HG02759 (cell line): Measurements from ENCODE around the gene RPP38.
A peak's percentile ranks its signal among the peaks of the same experiment; 100 is the strongest.

ENCODE experiments used
- ATAC-seq: cut with Tn5 transposase; IDR thresholded peaks from one replicate; pipeline ENCODE4 v1.9.1; 2021; ENCODE audit warnings: mild to moderate bottlenecking, moderate library complexity; ENCODE audit not compliant: unreplicated experiment

The RPP38 gene, protein sequence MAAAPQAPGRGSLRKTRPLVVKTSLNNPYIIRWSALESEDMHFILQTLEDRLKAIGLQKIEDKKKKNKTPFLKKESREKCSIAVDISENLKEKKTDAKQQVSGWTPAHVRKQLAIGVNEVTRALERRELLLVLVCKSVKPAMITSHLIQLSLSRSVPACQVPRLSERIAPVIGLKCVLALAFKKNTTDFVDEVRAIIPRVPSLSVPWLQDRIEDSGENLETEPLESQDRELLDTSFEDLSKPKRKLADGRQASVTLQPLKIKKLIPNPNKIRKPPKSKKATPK

DNA sequence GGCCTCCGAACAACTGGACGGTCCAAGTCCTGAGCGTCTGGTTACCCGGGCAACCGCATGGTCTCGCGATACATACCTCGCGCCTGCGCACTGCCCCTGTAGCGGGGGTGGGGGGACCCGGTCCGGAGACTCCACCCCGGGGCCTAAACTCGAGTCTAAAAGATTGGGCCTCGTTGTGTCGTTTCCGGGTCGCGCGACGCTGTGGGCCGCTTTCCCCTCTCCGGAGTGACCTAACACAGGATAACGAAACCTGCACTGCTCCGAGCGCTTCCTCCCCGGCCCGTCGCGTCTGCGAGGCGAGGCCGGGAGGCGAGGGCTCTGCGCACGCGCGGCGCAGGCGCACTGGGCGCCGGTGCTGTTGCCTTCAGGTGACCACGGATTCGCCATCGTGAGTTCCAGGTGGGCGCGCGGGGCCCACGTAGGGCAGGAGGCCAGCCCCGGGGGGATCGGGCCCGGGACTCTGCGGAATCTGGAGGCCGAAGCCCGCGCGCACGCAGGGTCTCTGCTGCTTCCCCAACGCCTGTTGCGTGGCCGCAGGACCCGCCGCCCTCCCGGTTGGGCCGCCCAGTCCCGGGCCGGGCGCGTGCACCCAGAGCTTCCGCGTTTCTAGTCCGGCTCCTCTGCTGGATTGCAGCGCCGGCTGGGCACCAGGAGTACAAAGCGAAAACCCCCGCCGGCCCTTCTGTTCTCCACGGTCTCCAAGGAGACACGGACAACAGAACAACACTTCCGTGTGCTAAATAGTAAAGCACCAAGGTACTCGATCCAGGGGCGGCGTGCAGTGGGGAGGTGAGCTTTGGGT, at the start of gene RPP38:
Gene RPP38, plus strand, starts transcription at position 345 of the 802 bp plus-strand sequence. CDS start 5,960 bp downstream, outside the sequence.
- ATAC-seq, result peak; percentile 87

DNA sequence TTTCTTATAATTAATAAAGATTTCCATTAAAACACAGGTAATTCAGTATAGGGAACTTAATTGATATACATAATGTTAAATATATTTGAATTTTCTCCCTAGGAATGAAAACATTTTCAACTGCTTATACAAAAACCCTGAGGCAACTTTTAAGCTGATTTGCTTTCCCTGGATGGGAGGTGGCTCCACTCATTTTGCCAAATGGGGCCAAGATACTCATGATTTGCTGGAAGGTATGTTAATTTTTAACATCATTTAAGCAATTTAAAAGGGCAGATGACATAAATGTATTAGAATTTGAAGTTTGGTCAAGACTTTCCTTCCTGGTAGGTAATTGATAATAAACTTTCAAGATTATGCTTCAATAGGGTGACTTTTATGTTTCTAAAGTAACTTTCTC, 47.6 kb upstream of the RPP38 start:
- no peak for ATAC-seq

DNA sequence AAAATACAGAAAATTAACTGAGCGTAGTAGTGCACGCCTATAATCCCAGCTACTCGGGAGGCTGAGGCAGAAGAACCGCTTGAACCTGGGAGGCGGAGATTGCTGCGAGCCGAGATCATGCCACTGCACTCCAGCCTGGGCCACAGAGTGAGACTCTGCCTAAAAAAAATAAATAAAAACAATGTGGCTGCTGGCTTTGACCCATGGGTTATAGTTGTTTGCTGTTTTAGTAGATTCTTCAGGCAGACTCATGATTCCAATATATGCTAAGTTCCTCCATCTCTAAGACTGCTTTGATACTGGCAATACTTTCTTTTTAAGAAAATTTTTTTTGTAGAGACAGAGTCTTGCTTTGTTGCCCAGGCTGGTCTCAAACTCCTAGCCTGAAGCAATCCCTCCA, 45.0 kb upstream of the RPP38 start:
- ATAC-seq, result no peak

DNA sequence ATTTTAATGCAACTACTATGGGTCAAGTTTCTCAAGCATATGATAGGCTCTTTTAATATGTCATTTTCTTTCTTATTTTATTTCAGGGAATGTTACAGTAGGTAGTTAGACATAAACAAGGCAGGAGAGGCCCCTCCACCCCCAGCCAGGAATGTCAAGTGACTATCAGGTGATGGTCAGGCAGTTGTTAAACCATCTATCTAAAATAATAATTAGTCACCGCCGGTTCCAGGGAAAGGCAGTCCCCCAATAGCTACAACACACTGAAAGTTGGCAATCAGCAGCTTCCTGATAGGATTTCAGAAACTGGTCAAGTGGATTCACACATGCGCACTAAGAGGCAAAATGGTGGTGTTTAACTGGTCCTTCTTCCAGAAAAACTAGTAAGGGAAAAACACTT, 44.1 kb upstream of the RPP38 start:
- no peak for ATAC-seq

DNA sequence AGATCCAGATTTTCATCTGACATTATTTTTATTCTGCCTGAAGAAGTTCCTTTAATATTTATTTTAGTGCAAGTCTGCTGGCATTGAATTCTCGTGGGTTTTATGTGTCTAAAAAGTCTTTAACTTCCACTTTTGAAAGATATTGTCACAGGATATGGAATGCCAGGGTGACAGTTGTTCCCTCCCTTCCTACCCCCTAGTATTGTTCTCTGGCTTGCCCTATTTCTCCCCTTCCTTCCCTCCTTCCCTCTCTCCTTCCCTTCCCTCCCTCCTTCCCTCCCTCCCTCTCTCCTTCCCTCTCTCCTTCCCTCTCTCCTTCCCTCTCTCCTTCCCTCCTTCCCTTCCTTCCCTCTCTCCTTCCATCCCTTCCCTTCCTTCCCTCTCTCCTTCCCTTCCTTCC, 38.5 kb upstream of the RPP38 start:
- no peak for ATAC-seq

DNA sequence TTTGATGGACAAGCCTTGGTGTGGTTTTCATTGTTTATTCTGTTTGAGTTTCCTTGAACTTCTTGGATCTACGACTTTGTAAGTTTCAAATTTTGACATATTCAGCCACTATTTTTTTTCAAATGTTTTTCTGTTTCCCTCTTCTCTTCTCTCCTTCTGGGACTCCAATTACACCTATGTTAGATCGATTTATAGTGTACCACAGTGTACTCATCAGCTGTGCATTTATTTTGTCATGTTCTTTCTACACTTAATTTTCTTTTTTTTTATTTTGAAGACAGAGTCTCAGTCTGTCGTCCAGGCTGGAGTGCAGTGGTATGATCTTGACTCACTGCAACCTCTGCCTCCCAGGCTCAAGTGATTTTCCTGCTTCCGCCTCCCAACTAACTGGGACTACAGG, 37.2 kb upstream of the RPP38 start:
- ATAC-seq, result no peak

DNA sequence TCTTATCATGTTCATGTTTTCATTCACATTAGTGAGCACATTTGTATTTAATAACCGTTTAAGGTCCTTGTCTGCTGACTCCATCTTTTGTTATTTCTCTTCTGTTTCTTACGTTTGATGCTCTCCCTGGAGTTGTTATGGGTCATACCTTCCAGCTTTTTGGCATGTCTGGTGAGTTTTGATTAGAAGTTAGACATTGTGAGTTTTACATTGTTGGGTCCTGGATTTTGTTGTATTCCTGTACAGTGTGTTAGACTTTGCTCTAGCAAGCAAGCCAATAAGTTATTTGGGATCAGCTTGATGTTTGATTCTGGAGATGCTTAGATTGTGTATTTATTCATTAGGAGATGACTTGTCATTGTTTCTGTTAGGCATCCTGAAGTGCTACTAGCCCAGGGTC, 36.5 kb upstream of the RPP38 start:
- ATAC-seq, result no peak

DNA sequence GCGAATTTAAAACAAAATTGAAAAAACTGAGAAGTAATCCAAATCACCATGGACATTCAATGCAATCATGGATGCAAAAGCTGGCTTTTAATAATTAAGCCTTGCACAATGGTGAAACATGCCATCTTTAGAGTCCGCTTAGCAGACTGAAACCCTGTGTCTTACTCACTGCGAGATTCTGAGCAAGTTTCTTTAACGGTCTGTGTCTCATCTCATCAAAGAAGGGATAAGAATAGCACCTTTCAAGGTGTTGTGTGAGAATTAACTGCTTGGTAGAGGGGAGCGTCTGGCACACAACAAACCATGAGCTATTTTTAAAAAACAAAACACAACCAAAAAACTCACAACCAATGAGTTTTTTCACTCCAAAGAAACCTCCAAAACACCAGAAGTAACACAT, 30.0 kb upstream of the RPP38 start:
- ATAC-seq, result no peak

DNA sequence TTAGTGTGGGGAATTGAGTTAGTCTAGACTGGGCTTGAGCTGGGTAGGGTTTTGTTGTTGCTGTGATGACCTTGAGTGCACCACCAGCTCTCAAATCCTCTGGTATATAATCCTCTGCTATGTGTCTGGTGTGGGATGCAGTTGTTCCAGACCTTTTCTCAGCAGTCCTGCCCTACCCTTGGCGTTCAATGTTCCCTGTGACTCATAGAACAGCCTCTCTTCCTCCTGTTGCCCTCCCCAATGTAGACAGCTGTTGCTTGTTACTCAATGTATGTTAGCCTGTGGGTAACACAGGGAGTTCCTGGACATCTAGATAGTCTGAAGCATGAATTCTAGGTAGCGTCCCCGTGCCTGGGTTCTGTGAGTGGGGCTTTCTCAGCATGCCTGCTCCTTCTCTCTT, 28.4 kb upstream of the RPP38 start:
- no peak for ATAC-seq

DNA sequence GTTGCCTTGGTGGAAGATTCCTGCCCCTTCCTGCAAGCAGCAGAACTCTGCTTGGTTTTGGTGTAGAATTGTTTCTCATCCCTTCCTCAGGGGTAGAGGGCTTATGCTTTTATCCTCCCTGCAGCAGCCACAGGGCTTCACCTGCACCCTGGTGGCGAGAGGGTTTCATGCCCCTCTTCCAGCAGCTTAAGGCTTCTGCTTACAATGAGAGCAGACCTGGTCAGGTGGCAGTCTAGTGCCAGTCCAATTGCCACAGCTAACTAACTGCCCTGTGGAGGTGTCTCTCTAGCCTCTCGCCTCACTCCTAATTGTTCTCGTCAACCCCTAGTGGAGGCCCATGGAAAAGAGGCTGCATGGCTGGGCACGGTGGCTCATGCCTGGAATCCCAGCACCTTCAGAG, 27.9 kb upstream of the RPP38 start:
- no peak for ATAC-seq

DNA sequence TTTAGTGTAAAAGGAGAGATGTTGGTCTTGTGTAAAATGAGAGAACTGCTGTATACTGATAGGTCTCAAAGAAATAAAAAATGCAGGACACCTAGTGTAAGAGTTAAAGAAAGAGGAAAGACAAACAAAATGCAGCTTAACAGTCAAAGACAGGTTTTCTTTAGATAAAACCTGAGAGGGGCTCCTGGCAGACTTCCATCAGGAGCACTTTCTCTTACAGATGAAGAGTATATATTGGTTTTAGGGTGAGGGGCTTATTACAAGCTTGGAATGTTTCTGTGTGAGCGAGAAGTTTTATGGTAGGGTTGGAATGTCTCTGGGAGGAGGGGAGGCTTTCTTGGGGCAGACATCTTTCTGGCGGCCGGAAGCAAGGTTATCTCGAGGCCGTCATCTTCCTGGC, 24.8 kb upstream of the RPP38 start:
- no peak for ATAC-seq

DNA sequence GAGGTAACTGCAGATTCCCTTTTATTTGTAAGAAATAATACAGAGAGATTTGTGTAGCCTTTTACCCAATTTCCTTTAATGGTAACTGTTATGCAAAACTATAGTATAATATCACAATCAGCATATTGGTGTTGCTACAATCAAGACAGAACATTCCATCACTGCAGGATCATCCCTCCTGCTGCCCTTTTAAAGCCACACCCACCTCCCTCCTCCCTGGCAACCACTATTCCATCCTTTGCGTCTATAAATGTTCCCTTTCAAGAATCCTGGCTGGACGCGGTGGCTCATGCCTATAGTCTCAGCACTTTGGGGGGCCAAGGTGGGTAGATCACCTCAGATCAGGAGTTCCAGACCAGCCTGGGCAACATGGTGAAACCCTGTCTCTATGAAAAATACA, 21.7 kb upstream of the RPP38 start:
- ATAC-seq, result no peak

DNA sequence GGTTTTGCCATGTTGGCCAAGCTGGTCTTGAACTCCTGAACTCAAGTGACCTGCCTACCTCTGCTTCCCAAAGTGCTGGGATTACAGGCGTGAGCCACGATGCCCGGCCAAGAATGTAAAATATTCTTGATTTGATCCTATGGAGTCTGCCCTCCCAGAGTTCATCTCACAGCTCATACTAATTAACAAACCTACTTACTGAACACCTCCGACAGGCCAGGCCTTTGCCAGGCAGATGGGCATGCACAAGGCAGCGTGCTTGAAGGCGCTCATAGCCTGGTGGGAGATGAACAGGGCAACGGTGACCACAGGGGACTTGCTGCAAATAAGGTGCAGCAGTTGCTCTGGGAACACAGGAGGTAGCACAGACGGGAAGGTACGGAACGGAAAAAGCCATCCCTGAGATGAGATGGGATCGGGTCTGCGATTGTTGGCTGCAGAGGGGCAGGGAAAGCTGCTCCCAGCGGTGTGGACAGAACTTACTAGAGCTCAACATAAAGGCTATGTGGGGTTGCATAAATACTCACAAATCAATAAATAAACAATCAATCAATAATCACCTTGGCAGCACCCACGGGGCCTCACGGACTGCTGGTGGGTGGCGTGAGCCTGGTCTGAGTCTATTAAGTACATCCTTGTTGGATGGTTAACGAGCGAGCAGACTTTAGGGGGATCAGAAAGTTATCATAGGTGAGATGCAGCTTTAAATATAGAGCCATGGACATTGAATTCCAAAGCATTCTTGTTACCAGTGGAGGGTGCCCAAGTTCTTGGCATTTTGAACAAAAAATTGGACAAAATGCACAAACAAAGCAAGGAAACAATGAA, 13.3 kb upstream of the RPP38 start:
- ATAC-seq, result no peak

DNA sequence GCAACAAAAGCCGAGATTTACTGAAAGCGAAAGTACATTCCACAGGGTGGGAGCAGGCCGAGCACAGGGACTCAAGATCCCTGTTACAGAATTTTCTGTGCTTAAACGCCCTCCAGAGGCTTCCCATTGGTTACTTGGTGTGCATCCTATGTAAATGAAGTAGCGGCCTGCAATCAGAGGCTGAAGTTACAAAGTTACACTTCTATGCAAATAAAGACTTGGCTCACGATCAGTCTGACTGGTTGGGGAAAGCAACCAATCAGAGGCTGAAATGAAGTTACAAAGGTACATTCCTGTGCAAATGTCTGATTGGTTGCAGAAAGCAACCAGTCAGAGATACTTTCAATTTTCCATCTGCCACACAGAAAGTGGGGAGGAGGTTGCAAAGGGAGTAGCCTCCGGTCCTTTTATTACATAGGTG, 12.6 kb upstream of the RPP38 start:
- ATAC-seq, result no peak

DNA sequence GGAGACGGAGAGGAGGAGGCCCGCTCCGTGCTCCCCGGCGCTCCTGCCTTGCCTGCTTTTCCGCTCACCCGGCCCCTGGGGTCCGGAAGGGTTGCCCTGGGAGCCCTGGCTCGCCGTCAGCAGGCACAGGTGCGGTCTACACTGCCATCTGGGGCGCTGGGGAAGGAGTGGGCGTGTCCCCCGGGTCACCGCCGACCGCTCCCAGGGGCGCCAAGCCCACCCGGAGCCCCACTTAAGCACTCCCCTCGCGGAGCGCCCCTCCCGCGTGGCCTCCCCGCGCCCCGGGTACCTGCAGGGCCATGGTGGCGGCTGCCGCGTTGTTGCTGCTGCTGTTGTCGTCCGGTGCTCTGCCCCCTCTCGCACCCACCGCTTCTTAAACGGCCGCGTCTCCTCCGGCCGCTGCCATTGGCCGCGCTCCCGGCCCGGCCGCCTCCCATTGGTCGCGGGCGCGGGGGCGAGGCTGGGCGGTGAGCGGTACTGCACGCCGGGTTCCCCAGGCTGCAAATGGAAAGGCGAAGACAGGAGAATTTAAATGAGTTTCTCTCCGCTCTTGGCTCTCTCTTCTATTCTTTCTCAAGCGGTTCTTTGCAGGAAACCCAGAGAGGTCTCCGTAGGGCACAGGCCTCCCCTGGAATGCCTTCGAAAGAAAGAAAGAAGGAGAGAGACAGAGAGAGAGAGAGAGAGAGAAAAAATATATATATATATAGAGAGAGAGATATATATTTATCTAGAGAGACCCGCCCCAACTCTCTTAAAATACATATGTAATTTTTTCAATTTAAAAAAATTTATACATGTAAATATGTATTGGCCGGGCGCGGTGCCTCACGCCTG, 8.5 kb upstream of the RPP38 start, which contains the start of gene ACBD7:
Gene ACBD7, minus strand, starts transcription at position 349 of the 834 bp plus-strand sequence. Its CDS starts 48 bp downstream, at position 301.
- ATAC-seq, result peak; percentile 100

DNA sequence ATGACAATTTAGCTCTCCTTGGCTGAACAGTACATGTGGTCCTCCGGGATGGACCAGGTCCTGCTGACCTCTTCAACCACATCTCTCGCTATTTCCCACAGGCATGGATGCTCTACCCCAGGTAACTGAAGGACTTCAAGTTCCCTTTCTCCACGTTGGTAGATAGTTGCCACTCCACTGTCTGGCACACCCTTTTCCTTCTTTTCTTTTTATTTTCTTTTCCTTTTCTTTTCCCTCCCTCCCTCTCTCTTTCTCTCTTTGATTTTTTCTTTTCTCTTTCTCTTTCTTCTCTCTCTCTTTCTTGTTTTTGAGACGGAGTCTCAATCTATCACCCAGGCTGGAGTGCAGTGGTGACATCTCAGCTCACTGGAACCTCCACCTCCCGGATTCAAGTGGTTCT, 5.7 kb upstream of the RPP38 start:
- no peak for ATAC-seq

DNA sequence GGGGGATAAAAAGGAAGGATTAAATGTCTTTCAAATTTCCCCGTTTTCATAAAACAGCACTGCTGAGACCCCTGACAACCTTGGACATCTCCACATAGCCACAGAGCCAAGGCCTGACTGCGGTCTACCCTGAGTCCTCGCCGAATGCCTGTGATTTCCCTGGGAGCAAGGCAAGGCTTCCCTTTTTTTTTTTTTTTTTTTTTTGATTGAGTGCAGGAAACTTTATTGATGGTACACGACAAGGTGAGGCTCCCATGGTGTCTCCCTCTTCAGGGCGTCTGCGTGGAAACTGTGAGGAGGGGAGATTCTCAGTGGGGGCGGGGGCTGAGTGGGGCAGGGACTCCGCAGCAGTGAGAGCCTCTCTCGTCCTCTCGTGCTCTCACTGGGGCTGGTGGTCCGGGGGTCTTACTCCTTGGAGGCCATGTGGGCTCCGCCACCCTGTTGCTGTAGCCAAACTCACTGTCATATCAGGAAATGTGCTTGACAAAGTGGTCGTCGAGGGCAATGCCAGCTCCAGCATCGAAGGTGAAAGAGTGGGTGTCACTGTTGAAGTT, 4.2 kb upstream of the RPP38 start:
- no peak for ATAC-seq

DNA sequence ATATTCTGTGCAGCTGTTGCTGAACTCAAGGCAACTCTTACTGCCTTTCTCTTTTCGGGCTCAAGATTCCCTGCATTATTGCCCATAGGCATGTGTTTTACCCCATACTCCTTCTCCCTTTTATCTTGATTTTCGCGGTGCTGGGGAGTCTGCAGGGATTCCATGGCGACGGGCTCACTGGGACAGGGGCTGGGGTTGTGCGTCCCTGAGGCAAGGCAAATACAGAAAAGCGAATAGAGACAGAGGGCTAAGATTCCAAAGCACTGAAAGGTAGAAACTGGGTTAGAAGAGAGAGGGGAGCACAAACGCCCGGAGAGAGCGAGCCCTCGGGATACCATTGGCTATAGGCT, 519 bp upstream of the RPP38 start:
- peak; percentile 15 for ATAC-seq

DNA sequence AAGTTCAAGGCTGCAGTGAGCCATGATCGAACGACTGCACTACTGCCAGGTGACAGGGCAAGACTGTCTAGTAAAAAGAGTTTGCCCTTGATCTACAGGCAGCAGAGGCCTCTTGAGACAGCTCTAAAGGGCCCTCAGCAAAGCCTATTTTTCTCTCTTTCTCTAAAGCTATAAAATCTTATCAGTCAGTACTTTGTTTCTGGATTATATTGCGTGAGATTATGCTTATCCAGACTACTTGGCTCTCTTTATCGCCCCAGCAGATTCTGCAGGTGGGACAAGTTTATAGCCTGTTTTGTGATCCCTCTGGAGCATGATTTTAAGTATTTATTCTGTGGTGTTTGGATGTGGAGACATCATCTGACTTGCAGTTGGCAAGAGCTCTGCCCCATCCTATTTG, 2.7 kb downstream of the RPP38 start:
- ATAC-seq, result no peak

DNA sequence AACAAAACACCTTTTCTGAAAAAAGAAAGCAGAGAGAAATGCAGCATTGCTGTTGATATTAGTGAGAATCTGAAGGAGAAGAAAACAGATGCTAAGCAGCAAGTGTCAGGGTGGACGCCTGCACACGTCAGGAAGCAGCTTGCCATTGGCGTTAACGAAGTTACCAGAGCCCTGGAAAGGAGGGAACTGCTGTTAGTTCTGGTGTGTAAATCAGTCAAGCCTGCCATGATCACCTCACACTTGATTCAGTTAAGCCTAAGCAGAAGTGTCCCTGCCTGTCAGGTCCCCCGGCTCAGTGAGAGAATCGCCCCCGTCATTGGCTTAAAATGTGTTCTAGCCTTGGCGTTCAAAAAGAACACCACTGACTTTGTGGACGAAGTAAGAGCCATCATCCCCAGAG, 6.4 kb downstream of the RPP38 start:
- no peak for ATAC-seq
